Ascending aorta (tissue), 2 donors: ENCODE data around the gene ARHGAP33. TPM values are rescaled to one million over a fixed set of nuclear protein-coding genes. Genes with fewer than 3 reads are reported as not detected.

Experiments
- DNase-seq, 2 donors: peaks; one replicate each; pipeline ENCODE4 v3.0.0-alpha.2; 2019; ENCODE audit warnings: low spot score in 2 of 2
- H3K27ac ChIP-seq, 2 donors: fragments of 200-600 bp; sonication (generic); one replicate each; pipeline ENCODE4 v1.5.1; 2016 to 2017; ENCODE audit warnings: mild to moderate bottlenecking in 1 of 2
- H3K27me3 ChIP-seq: fragments of 200-600 bp; sonication (generic); one replicate; pipeline ENCODE4 v1.5.1; 2017
- H3K36me3 ChIP-seq, 2 donors: fragments of 200-600 bp; sonication (generic); one replicate each; pipeline ENCODE4 v1.5.1; 2016
- H3K4me1 ChIP-seq, 2 donors: fragments of 200-600 bp; sonication (generic); one replicate each; pipeline ENCODE4 v1.5.1; 2016 to 2017; ENCODE audit warnings: mild to moderate bottlenecking in 1 of 2
- H3K4me3 ChIP-seq, 2 donors: fragments of 200-600 bp; sonication (generic); one replicate each; pipeline ENCODE4 v1.5.1; 2016 to 2017; ENCODE audit warnings: mild to moderate bottlenecking in 1 of 2
- H3K9me3 ChIP-seq, 2 donors: fragments of 200-600 bp; sonication (generic); one replicate each; pipeline ENCODE4 v1.5.1; 2016
- CTCF ChIP-seq, 3 experiments: fragments of 200-600 bp in 2 of 3; fragments of 450-650 bp in 1 of 3; sonication (generic) in 2 of 3; IDR thresholded peaks; one replicate each; pipeline ENCODE4 v1.5.1; 2016 to 2019; ENCODE audit warnings: antibody characterized with exemption in 3 of 3, mild to moderate bottlenecking in 1 of 3, moderate library complexity in 1 of 3
- intact Hi-C: fragments of 100-400 bp; cut with DNase I; formaldehyde crosslinking; loops from one replicate; pipeline ENCODE4 v1.15.1; 2023
- total RNA-seq: library from RNA; depleted of rRNA; stranded (reverse); fragments of >200 nt; gene quantifications from one replicate; pipeline ENCODE4 v1.1.0, GENCODE V29; 2016

ARHGAP33 gene
- total RNA-seq, 1 donor from 2014 or later: 8.7 TPM

- DNase-seq: no peak
- intact Hi-C loops: loop anchor here (5.0 kb wide), 4 partner anchors 108 to 393 kb away; partner anchors contain the start of genes APLP1, COX7A1, ETV2 and RBM42
- no peaks in the 10 kb centered on the region for H3K9me3 ChIP-seq
- H3K36me3 ChIP-seq: peaks cover 19 to 25% of the 10 kb centered on the region in 2 donors
- no peak overlapping the region for H3K27ac ChIP-seq
- H3K27me3 ChIP-seq: no peaks in the 10 kb centered on the region
- H3K4me1 ChIP-seq: peaks cover 7 to 24% of the 10 kb centered on the region in 2 donors
- H3K4me3 ChIP-seq: no peak overlapping the region
- TF ChIP-seq CTCF (IDR thresholded peaks at IDR 0.05): no peak
Observed at GRCh38 chr19:35759697-35760096, 15.7 kb upstream of the ARHGAP33 start.

DNA sequence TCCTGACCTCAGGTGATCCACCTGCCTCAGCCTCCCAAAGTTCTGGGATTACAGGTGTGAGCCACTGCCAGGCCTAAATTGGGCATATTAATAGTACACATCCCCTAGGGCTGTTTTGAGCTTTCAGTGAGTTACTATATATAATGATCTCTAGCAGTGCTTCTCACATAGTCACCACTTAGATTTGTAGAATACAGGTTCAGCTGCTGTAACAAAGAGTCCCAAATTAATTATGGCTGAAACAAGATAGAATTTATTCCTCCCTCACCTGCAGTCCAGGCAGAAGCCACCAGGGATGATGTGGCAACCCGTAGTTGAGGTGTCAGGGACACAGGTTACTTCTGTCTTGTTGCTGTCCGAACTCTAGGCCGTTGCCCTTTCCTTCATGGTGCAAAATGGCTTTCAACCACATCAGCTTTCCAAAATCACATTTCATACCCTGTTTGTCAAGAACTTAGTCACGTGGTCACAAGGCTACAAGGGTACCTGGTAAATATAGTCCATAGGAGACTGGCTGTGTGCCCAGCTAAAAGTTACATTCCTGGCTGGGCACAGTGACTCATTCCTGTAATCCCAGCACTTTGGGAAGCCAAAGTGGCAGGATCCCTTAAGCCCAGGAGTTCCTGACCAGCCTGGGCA is 14.5 kb upstream of the ARHGAP33 start:
- Histone ChIP-seq H3K4me3 (no peak overlapping the region), H3K9me3 (no peaks in the 10 kb centered on the region), H3K27me3 (no peaks in the 10 kb centered on the region), H3K4me1 (peaks cover 6 to 12% of the 10 kb centered on the region in 2 donors), H3K27ac (no peak overlapping the region), H3K36me3 (peaks cover 28 to 34% of the 10 kb centered on the region in 2 donors)
- intact Hi-C loops: no loop called here
- no peak for DNase-seq
- TF ChIP-seq CTCF (IDR thresholded peaks at IDR 0.05): no peak

- intact Hi-C loops: no loop called here
- H3K4me3 ChIP-seq: no peak overlapping the region
- H3K27me3 ChIP-seq: no peaks in the 10 kb centered on the region
- TF ChIP-seq CTCF (IDR thresholded peaks at IDR 0.05): no peak
- H3K36me3 ChIP-seq: peaks cover 32 to 34% of the 10 kb centered on the region in 2 donors
- no peaks in the 10 kb centered on the region for H3K9me3 ChIP-seq
- H3K27ac ChIP-seq: no peak overlapping the region
- no peak for DNase-seq
- H3K4me1 ChIP-seq: no peaks in the 10 kb centered on the region
Observed at GRCh38 chr19:35764432-35765315, 10.7 kb upstream of the ARHGAP33 start.

DNA sequence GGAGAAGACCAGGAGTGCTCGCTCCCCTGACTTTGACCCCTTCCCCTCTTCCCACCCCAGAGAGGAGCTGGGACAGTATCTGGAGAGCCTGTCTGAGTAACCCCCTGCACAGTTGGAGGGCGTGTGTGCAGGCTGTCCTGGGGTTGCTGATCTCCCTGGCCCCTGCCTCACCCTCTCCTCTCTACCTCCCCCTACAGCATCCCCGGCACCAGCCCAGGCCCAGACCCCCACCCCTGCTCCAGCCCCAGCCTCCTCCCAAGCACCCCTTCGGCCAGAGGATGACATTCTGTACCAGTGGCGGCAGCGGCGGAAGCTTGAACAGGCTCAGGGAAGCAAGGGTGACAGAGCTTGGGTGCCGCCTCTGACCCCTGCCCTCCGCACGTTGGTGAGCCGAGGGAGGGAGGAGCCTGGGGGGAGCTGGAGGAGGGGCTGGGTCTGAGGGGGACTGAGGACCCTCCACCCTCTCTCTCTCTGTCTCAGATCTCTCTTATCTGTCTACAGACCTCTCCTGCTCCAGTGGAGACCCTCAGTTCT is 8.7 kb upstream of the ARHGAP33 start:
- Histone ChIP-seq H3K27ac (no peak overlapping the region), H3K36me3 (peaks cover 29 to 32% of the 10 kb centered on the region in 2 donors), H3K27me3 (no peaks in the 10 kb centered on the region), H3K9me3 (no peaks in the 10 kb centered on the region), H3K4me3 (no peak overlapping the region), H3K4me1 (no peaks in the 10 kb centered on the region)
- no peak for TF ChIP-seq CTCF (IDR thresholded peaks at IDR 0.05)
- no peak for DNase-seq
- intact Hi-C loops: no loop called here

DNA sequence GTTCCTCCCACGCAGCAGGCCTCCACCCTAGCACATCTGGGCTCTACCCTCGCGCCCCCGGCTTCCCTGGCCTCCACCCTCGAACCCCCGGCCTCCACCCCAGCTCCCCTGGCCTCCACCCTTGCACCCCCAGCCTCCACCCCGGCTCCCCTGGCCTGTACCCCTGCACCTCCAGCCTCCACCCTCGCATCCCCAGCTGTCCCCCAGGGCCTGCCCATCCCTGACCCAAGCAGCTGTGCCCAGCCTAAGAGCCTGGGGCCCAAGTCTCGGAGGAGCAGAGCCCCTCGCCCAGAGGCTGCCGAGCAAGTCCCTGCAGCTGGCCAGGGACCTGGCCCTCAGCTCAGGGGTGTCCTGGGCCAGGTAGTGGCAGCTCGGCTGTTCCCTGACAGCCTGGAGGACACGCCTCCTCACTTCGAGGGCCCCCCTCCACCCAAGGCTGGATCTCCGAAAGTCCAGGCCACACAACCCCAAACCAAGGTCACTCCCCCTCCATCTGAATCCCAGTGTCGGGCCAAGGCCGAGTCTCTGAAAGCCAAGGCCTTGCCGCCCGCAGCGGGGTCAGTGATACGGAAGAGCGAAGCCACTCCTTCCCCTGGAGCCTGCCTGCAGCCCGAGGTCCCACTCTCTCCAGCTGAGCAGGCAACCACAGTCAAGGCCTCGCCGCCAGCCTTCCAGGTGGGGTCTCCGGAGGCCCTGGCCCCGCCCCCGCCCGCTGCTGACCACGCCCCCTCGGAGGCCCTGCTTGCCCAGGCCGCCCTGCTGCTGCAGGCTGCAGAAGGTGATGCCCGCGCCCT is 7.9 kb upstream of the ARHGAP33 start:
- peaks cover 22 to 27% of the 10 kb centered on the region in 2 donors for H3K36me3 ChIP-seq
- TF ChIP-seq CTCF (IDR thresholded peaks at IDR 0.05): no peak
- intact Hi-C loops: no loop called here
- no peaks in the 10 kb centered on the region for H3K4me1 ChIP-seq
- no peaks in the 10 kb centered on the region for H3K9me3 ChIP-seq
- no peak for DNase-seq
- H3K27ac ChIP-seq: no peak overlapping the region
- H3K4me3 ChIP-seq: no peak overlapping the region
- no peaks in the 10 kb centered on the region for H3K27me3 ChIP-seq
